ENCODE data around the gene UGT8.
"Not testable (repeated sequence)": the region's sequence is repeated elsewhere in the genome, so short reads cannot be mapped to it uniquely, and the experiment has no call there.

The UGT8 gene, protein sequence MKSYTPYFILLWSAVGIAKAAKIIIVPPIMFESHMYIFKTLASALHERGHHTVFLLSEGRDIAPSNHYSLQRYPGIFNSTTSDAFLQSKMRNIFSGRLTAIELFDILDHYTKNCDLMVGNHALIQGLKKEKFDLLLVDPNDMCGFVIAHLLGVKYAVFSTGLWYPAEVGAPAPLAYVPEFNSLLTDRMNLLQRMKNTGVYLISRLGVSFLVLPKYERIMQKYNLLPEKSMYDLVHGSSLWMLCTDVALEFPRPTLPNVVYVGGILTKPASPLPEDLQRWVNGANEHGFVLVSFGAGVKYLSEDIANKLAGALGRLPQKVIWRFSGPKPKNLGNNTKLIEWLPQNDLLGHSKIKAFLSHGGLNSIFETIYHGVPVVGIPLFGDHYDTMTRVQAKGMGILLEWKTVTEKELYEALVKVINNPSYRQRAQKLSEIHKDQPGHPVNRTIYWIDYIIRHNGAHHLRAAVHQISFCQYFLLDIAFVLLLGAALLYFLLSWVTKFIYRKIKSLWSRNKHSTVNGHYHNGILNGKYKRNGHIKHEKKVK

DNA sequence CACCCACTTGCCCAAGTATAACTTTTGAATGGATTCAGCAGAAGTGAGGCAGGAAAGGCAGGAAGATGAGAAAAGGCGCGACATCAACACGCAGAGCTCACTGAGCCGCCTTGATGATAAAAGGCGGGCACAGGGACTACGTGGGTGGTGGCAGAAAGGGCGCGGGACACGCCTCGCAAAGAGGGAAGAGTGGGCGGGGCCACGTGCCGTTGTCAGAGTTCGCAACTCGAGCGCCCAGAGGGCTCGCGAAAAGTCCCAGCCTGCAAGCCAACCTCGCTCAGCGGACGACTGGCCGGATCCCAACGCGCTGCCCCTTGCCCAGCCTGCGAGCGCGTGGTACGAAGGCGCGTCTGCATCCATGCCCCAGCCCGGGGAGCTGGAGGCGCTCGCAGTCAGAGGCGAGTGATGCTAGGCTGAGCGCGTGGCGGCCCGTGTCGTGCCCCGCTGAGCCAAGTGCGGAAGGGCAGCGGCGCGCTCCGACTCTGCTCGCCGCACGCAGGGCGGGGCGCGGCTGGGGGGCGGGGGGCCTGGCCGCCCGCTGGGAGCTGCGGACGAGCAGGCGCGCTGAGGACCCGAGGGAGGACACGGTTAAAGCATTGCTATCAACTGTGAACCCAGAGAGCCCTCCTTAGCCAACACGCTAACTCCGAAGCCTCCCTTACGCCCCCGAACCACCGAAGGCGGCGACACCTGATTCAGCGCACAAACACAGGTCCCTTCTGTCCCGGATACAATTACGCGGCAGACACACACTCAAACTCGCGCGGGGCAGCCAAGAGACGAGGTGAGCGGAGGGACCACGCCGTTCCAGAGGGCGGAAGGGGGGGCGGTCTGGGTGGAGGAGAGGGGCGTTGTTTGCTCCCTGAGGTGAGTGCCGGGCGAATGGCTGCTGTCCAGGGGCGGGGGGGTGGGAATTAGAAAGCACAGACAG, at the start of gene UGT8:
Gene UGT8, plus strand, starts transcription at position 617 of the 931 bp plus-strand sequence. CDS start 24,074 bp downstream, outside the sequence.
- DNase-seq: no peak

DNA sequence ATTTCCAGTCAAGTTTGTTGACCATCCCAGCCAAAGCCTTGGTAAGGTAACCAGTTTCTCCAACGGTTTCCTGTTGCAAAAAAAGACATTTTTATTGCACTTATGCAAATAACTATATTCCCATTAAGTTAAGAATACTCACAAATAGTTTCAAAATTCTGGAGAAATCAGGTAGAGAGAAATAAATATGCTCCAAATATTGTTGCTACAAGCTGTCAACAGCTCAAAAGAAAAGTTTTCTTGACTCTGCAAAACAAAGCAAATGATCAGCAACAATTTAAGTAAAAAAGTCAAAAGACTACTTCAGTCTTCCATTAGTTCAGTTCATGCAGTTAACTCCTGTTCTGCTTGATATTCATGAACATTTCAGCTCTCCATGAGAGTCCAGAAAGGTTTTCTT, 49.0 kb upstream of the UGT8 start:
- no peak for DNase-seq

- no peak for DNase-seq
These were observed 40.1 kb upstream of the UGT8 start for GRCh38 chr4:114558446-114559020.

GRCh38 chr4:114561590-114561989, 37.0 kb upstream of the UGT8 start:
- DNase-seq: no peak

- DNase-seq: no peak
These were observed 36.3 kb upstream of the UGT8 start for GRCh38 chr4:114562176-114562904.

- no peak for DNase-seq
These were observed 34.9 kb upstream of the UGT8 start for GRCh38 chr4:114563536-114564315.

- no peak for DNase-seq
These were observed 21.2 kb upstream of the UGT8 start for GRCh38 chr4:114577386-114577785.

DNA sequence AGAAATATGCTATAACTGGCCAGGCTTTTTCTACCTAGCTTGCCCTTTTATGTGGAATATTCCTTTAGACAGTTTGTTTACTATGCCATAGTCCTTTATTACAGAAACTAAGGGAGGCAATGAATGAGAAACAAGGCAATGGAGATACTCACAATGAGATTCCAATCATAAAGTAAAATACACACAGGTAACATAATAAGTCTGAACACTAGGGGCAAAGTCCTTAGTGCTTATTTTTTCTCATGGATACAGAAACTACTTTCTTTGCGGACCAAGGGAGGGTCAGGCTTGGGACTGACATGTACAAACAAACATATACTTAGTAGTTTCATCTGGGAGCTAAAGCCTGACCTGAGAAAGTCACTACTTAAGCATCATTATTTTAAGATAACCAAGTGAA, 16.0 kb upstream of the UGT8 start:
- DNase-seq: no peak

DNA sequence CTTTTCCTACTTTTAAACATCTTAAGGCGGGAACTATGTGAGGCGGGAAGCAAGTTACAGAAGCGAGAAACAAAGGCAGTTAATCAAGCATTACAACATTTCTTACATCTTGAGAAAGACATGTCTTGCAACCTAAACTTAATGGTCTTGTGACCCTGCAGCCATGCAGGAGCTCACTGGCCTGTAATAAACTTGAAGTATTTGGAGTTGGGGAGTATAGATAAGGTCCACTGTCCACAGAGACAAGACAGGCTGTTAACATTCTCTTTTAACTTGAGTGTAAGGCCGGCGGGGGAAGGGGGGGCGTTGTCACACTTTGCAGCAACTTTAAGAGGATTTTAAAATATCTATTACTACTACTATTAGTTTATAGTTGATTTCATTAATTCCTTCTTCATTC, 10.3 kb upstream of the UGT8 start:
- DNase-seq: no peak

DNA sequence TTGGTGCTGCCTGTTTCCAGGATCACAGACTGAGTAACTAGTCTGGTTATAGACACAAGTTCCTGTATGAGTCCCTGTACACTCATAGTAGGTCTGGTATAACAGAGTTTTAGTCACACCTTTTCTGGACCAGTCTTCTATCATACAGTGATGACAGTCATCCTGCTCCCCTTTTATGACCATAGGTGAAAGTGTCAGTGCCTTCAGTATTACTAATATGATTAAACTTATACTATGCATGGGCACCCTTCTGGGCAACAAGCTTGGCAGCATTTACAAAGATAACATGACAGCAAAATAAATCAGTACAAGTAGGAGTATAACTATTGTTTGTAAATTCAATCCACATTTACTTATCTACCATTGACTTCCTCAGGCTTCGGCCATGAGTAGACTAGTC, 8.2 kb upstream of the UGT8 start:
- not testable (repeated sequence) for DNase-seq

DNA sequence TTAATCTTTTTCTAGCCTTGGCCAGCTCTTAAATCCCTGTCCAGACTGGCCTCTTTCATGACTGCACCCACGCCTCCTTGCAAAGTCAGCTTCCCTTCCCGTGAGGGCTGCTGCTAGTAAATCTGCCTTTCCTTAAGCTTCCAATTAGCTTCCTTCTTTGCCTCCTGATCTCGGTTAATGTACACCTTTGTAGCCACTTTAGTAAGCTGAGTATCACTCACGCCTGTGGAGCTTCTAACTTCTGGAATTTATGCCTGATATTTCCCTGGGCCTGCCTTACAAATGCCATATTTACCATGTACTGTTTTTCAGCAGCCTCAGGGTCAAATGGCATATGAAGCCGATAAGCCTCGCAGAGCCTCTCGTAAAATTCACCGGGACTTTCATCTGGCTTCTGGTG, 5.1 kb upstream of the UGT8 start:
- DNase-seq: no peak

- no peak for DNase-seq
These were observed 3.4 kb upstream of the UGT8 start for GRCh38 chr4:114595207-114595606.

DNA sequence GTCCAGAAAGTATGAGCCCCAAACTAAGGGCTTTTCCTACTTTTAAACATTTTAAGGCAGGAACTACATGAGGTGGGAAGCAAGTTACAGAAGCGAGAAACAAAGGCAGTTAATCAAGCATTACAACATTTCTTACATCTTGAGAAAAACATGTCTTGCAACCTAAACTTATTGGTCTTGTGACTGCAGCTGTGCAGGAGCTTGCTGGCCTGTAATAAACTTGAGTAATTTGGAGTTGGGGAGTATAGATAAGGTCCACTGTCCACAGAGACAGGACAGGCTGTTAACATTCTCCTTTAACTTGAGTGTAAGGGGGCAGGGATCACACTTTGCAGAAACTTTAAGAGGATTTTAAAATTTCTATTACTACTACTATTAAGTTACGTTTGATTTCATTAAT, 2.7 kb upstream of the UGT8 start:
- no peak for DNase-seq

- DNase-seq: no peak
These were observed 1.0 kb upstream of the UGT8 start for GRCh38 chr4:114597410-114598115.

DNA sequence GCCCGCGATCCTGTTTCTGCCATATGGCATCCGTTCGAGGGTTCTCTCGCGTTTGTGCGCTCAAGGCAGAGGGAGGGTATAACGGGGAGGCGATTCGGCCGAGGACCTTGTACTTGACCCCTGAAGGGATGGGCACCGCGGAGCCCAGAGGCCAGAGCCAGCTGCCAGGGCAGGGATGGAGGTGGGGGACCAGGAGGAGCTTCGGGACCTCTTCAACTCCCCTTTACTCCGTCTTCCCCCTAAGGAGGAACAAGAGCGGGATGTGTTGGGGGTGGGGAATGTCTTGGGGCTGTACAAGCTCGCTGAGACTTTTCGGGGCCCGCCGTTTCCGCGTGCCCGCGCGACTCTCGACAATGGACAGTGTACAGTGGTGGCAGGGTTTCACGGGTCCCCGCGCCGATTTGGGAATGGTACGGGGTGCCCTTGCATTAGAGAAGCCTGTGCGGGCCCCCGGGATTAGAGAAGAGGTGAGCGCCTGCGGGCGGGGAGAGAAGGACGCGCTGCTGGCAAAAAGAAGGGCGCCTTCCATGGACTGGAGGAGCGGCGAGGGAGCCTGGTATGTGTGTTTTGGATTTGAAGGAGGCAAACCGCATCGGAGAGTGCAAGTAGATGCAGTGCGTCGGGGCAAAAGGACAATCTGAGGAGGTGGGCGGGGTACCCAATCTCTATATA, 760 bp downstream of the UGT8 start:
- no peak for DNase-seq

DNA sequence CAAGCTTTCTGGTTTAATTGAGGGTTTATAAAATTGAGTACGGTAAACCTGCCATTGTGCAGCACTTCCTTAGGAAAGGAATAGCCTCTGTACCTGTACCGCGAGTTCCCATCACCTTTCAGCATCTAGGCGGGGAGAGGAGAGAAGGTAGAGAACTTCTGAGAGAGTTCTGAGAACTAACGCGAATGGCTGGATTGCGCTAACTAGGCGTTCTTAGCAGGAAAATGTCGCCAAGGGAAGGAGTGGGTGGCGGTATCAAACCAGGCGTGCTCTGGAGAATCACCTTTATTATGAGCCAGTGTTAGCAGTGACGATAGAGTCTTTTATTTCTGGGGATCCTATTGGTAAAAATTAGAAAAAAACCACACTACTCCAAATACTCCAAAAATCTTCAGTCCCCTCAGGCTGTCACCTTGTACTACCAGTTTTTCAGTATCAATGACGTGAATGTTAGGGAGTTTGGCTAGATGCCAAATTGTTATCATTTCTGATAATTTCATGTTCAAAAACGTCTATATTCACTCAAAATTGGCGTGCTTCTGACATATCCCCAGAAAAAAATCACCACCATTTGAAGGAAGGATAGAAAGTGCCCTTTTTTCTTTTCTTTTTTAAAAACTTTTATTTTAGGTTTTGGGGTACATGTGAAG, 1.4 kb downstream of the UGT8 start:
- DNase-seq: no peak

- DNase-seq: no peak
These were observed 2.1 kb downstream of the UGT8 start for GRCh38 chr4:114600672-114601071.

DNA sequence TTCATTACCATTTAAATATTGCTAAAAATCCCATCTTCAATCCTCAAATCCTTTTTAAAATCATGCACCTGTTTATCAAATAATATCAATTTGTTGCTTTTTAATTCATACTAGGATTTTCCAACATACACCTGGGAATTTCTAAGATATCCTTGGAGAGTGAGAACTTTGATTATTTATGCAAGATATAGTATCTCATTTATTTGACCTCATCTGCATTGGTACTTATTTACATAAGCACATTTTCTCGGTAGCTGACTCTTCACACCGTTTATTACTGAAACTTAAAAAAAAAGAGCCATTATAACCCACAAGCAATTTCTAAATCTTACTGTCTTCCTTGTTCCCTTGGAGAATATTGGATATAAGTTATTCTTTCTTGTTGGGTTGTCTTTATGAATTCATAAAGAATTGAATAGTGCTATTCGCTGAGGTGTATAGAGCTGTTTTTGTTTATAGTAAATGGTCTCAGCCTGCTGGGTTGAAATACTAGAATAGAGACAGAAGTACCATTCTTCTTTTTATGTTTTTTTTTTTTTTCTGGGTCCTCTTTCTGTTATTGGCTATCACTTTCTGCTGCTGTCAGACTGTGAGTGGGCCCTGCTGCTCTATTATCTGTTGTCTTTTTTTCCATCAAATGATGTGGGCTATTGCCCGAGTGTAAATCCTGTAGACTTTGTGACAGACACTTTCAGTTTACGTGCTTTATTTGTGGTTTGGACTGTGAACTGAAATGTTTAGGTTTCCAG, 2.9 kb downstream of the UGT8 start:
- no peak for DNase-seq

- DNase-seq: no peak
These were observed 4.9 kb downstream of the UGT8 start for GRCh38 chr4:114603497-114603896.

All from SIG-M5 (cell line).